ENCODE results near the gene SYCE3. TPM values are rescaled to one million over a fixed set of nuclear protein-coding genes. Genes with fewer than 3 reads are reported as not detected.
"Not testable (repeated sequence)": the region's sequence is repeated elsewhere in the genome, so short reads cannot be mapped to it uniquely, and the experiment has no call there.

The SYCE3 gene
- polyA plus RNA-seq (ENCODE audit: insufficient read depth in 1 of 5, insufficient read length in 5 of 5, low replicate concordance in 1 of 5): not detected
- long read RNA-seq, donor 1, partial matches to known transcripts: 0 of 1 reads
- long read RNA-seq, donor 1, other reads (novel, unspliced or antisense): 0 of 1 reads
- long read RNA-seq, donor 2: 0 reads
- long read RNA-seq, donor 3: 0 reads
- long read RNA-seq, donor 4: 0 reads
- long read RNA-seq, donor 5: 0 reads
- long read RNA-seq, donor 6, partial matches to known transcripts: 0 of 1 reads
- long read RNA-seq, donor 6, other reads (novel, unspliced or antisense): 0 of 1 reads
- long read RNA-seq, donor 7: 0 reads
- long read RNA-seq, donor 8: 0 reads

- DNase-seq: peak; percentile 91 to 92
Observed at GRCh38 chr22:50562523-50563412, at the start of gene SYCE3. SYCE3 (minus strand) TSS chr22:50562919; CDS start chr22:50556405, 6,514 bp downstream.

- DNase-seq: no peak
Observed at GRCh38 chr22:50612168-50612527, 49.4 kb upstream of the SYCE3 start.

- no peak for DNase-seq
Observed at GRCh38 chr22:50611341-50612060, 48.8 kb upstream of the SYCE3 start.

- DNase-seq: no peak
Observed at GRCh38 chr22:50610581-50610980, 47.9 kb upstream of the SYCE3 start.

- no peak for DNase-seq
Observed at GRCh38 chr22:50610041-50610451, 47.3 kb upstream of the SYCE3 start.

- DNase-seq: no peak
Observed at GRCh38 chr22:50609599-50609998, 46.9 kb upstream of the SYCE3 start.

- no peak for DNase-seq
Observed at GRCh38 chr22:50608996-50609395, 46.3 kb upstream of the SYCE3 start.

- not testable (repeated sequence) for DNase-seq
Observed at GRCh38 chr22:50608058-50608840, 45.5 kb upstream of the SYCE3 start.

- no peak for DNase-seq
Observed at GRCh38 chr22:50607659-50608020, 44.9 kb upstream of the SYCE3 start.

GRCh38 chr22:50606946-50607658 lies 44.4 kb upstream of the SYCE3 start:
- no peak for DNase-seq

GRCh38 chr22:50606165-50606945 lies 43.6 kb upstream of the SYCE3 start:
- no peak for DNase-seq

GRCh38 chr22:50605613-50606074 lies 42.9 kb upstream of the SYCE3 start:
- DNase-seq: no peak

GRCh38 chr22:50605002-50605612 lies 42.4 kb upstream of the SYCE3 start:
- no peak for DNase-seq

GRCh38 chr22:50604256-50605001 lies 41.7 kb upstream of the SYCE3 start:
- no peak for DNase-seq

GRCh38 chr22:50603511-50604255 lies 41.0 kb upstream of the SYCE3 start:
- no peak for DNase-seq

GRCh38 chr22:50602338-50602700 lies 39.6 kb upstream of the SYCE3 start:
- no peak for DNase-seq

- DNase-seq: no peak
Observed at GRCh38 chr22:50601669-50602337, 39.1 kb upstream of the SYCE3 start.

All from right lung (tissue), 10 donors.